GM12891 (cell line): ENCODE results near the gene CAB39.

ENCODE experiments used
- PAX5 ChIP-seq: IDR thresholded peaks from 2 replicates; pipeline ENCODE4 v1.6.1; 2011; ENCODE audit warnings: low read length, moderate library complexity, mild to moderate bottlenecking; ENCODE audit not compliant: insufficient read depth, severe bottlenecking
- POLR2A ChIP-seq: IDR thresholded peaks from 2 replicates; pipeline ENCODE4 v1.6.1; 2011; ENCODE audit warnings: low read depth, low read length, control low read depth
- POLR2AphosphoS5 ChIP-seq: IDR thresholded peaks from 2 replicates; pipeline ENCODE4 v1.6.1; 2011; ENCODE audit warnings: low read depth, low read length, control low read depth
- SPI1 ChIP-seq: IDR thresholded peaks from 2 replicates; pipeline ENCODE4 v1.6.1; 2011; ENCODE audit warnings: low read depth, low read length, control low read depth
- TAF1 ChIP-seq: IDR thresholded peaks from 2 replicates; pipeline ENCODE4 v1.6.1; 2011; ENCODE audit warnings: low read depth, low read length, control low read depth

- TF ChIP-seq POLR2A (no peak), TAF1 (no peak), POLR2AphosphoS5 (no peak), SPI1 (no peak), PAX5 (no peak)
These were observed 17.1 kb upstream of the CAB39 start for GRCh38 chr2:230695551-230695950.
